Uterus (tissue), 2 donors: ENCODE data around the gene PNLIPRP1.

Source experiments
- POLR2A ChIP-seq, 2 donors: fragments of 450-650 bp; IDR thresholded peaks; one replicate each; pipeline ENCODE4 v1.6.1; 2016; ENCODE audit warnings: antibody characterized with exemption in 2 of 2, mild to moderate bottlenecking in 1 of 2, moderate library complexity in 1 of 2
- TF ChIP-seq, protein P1 (sequence below), 4 experiments: fragments of 200-600 bp in 2 of 4; fragments of 450-650 bp in 2 of 4; sonication (generic) in 2 of 4; IDR thresholded peaks; one replicate each; pipeline ENCODE4 v1.5.1; 2016 to 2019; ENCODE audit warnings: antibody characterized with exemption in 4 of 4, mild to moderate bottlenecking in 2 of 4, moderate library complexity in 1 of 4

DNA sequence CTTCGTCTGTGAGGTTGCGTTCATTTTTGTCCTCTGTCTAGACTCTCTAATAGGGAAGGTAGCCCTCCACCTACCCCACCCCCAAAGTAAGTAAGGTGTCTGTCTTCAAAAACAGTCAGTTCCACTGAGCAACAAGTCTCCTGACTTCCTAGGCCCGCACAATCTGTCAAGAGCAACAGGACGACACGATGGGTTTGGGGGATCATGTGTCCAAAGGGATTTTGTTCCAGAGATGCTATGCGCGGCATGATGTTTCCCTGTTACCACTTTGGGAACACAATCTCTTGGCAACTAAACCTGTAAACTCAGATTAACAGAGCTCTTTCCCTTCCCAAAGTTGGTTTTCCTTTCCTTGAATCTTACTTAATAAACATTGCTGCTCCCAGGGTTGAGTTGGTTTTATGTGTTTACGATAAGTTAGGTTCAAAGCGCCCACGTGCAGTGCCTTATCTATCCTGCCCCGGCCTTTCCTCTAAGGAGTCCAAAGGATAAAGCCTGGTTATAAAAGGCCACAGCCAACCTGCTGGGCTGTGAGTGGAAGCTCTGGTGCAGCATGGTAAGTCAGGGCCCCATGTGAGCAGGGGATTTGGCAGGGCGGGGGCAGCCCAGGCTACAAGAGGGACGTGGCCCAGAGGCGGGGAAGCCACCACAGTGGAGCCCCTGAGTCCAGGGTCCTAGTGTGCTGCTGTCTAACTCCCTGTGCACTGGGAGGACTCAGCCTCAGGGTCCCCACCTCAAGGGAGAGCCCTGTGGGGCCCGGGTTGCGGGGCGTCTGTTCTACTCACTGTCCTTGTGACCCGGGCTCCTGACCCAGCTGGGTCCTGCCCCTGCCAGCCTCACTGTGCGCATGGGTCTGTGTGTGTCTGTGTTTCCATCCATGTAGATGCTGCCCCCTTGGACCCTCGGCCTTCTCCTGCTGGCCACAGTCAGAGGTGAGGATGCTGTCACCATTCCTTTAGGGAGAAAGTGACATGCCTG is 30.0 kb downstream of the PNLIPRP1 start, which contains the start of gene PNLIPRP2:
- TF ChIP-seq, protein P1, sequence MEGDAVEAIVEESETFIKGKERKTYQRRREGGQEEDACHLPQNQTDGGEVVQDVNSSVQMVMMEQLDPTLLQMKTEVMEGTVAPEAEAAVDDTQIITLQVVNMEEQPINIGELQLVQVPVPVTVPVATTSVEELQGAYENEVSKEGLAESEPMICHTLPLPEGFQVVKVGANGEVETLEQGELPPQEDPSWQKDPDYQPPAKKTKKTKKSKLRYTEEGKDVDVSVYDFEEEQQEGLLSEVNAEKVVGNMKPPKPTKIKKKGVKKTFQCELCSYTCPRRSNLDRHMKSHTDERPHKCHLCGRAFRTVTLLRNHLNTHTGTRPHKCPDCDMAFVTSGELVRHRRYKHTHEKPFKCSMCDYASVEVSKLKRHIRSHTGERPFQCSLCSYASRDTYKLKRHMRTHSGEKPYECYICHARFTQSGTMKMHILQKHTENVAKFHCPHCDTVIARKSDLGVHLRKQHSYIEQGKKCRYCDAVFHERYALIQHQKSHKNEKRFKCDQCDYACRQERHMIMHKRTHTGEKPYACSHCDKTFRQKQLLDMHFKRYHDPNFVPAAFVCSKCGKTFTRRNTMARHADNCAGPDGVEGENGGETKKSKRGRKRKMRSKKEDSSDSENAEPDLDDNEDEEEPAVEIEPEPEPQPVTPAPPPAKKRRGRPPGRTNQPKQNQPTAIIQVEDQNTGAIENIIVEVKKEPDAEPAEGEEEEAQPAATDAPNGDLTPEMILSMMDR (IDR thresholded peaks at IDR 0.05): no peak
- no peak for TF ChIP-seq POLR2A (IDR thresholded peaks at IDR 0.05)
